ENCODE data around the gene CBL. TPM values are rescaled to one million over a fixed set of nuclear protein-coding genes. Genes with fewer than 3 reads are reported as not detected.

Gene CBL
- total RNA-seq, 4 donors from 2014 or later: 18.1 to 27.4 (median 22.2) TPM

GRCh38 chr11:119299416-119299815 lies 93.3 kb downstream of the CBL start:
- no peak for TF ChIP-seq CTCF (IDR thresholded peaks at IDR 0.05; ENCODE audit: low read depth)

GRCh38 chr11:119300198-119300964 lies 94.2 kb downstream of the CBL start:
- TF ChIP-seq CTCF (IDR thresholded peaks at IDR 0.05; ENCODE audit: low read depth): no peak

- TF ChIP-seq CTCF (IDR thresholded peaks at IDR 0.05; ENCODE audit: low read depth): no peak
Measured at GRCh38 chr11:119303227-119303718, 97.1 kb downstream of the CBL start.

- TF ChIP-seq CTCF (IDR thresholded peaks at IDR 0.05; ENCODE audit: low read depth): no peak
Measured at GRCh38 chr11:119305556-119306372, 99.6 kb downstream of the CBL start.

- TF ChIP-seq CTCF (IDR thresholded peaks at IDR 0.05; ENCODE audit: low read depth): no peak
Measured at GRCh38 chr11:119306373-119306890, 100.3 kb downstream of the CBL start.

GRCh38 chr11:119307219-119307618 lies 101.1 kb downstream of the CBL start:
- no peak for TF ChIP-seq CTCF (IDR thresholded peaks at IDR 0.05; ENCODE audit: low read depth)

GRCh38 chr11:119307974-119308373 lies 101.8 kb downstream of the CBL start:
- no peak for TF ChIP-seq CTCF (IDR thresholded peaks at IDR 0.05; ENCODE audit: low read depth)
